GM12874 (cell line): ENCODE results near the gene MTF2.

Source experiments
- TF ChIP-seq, protein P1 (sequence below): IDR thresholded peaks from 2 replicates; pipeline ENCODE4 v1.5.1; 2011; ENCODE audit warnings: low read depth, mild to moderate bottlenecking, control low read depth, low read length, moderate library complexity; ENCODE audit not compliant: insufficient read depth

Gene MTF2

DNA sequence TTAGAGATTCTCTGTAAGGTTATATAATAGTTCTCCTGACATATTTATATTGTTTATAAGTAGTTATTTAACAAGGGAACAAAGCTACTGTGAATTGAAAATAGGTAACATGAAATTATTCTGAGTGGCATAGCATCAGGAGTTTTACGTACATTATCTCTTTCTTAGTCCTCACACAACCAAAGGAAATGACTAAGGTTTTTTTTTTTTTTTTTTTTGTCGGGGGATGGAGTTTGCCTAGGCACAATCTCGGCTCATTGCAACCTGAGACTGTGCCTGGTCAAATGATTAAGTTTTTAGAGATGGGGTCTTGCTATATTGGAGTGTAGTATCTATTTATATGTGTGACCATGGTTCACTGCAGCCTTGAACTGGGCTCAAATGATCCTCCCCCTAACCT is 76.3 kb downstream of the MTF2 start:
- TF ChIP-seq, protein P1, sequence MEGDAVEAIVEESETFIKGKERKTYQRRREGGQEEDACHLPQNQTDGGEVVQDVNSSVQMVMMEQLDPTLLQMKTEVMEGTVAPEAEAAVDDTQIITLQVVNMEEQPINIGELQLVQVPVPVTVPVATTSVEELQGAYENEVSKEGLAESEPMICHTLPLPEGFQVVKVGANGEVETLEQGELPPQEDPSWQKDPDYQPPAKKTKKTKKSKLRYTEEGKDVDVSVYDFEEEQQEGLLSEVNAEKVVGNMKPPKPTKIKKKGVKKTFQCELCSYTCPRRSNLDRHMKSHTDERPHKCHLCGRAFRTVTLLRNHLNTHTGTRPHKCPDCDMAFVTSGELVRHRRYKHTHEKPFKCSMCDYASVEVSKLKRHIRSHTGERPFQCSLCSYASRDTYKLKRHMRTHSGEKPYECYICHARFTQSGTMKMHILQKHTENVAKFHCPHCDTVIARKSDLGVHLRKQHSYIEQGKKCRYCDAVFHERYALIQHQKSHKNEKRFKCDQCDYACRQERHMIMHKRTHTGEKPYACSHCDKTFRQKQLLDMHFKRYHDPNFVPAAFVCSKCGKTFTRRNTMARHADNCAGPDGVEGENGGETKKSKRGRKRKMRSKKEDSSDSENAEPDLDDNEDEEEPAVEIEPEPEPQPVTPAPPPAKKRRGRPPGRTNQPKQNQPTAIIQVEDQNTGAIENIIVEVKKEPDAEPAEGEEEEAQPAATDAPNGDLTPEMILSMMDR: no peak

DNA sequence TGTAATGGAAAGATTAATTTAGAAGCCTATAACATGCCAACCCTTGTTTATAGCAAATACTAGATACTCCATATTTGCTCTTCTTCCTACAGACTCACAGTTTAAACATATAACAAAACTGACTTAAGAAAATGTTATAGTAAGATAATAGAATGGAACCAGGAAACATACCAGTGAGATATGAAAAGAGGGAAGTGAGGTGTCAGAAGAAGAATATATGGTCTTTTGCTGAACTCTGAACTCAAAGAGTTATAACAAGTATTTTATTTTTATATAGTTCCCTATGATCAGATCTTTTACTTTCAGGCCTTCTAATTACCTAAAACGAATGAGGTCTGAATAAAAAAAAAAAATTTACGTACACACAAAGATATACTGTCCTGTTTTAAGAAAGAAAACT is 80.3 kb downstream of the MTF2 start:
- TF ChIP-seq, protein P1: no peak

DNA sequence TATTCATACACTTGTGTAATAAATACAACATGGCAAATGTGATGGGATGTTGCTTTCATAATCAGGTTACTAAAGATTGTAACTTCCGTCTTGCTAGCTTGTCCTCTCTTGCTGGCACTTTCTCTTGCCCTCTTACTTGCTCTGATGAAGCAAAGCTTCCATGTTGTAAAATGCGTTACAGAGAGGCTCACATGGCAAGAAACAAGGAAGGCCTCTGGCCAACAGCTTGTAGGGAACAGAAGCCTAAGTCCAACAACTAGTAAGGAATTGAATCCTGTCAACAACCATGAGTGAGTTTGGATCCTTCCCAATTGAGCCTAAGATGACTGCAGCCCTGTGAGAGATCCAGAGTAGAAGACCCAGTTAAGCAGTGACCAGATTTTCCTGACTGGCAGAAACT is 85.7 kb downstream of the MTF2 start:
- TF ChIP-seq, protein P1: no peak

DNA sequence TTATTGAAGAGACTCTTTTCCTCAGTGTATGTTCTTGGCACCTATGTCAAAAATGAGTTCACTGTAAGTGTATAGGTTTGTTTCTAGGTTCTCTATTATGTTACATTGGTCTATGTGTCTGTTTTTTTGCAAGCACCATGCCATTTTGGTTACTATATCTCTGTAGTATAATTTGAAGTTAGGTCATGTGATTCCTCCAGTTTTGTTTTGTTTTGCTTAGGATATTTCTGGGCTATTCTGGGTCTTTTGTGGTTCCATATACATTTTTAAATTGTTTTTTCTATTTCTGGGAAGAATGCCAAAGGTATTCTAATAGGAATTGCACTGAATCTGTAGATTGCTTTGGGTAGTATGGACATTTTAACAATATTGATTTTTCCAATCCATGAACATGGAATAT is 87.9 kb downstream of the MTF2 start:
- TF ChIP-seq, protein P1: no peak

DNA sequence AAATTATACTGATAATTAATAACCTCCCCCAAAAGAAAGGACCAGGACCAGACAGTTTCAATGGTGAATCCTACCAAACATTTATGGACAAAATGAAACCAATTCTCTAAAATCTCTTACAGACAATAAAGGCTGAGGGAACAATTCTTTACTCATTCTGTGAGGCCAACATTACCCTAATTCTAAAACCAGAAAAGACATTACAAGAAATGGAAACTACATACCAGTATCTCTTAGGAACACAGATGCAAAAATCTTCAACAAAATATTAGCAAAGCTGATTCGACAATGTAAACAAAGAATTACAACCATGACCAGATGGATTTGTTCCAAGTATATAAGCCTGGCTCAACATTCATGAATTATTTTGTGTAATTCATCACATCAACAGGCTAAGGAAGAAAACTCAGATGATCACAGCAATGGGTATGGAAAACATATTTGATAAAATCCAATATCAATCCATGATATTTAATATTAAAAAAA is 92.5 kb downstream of the MTF2 start:
- TF ChIP-seq, protein P1: no peak

DNA sequence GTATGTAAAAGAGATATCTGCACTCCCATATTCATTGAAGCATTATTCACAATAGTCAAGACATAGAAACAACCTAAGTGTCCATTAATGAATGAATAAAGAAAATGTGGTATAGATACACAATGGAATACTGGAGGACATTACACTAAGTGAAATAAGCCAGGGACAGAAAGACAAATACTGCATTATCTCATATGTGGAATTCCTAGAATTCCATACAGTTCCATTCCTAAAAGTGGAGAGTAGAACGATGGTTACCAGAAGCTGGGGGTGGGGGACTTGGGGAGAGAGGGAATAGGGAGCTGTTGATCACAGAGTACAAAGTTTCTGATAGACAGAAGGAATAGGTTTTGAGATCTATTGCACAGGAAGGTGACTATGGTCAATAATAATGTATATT is 93.7 kb downstream of the MTF2 start:
- TF ChIP-seq, protein P1: no peak

DNA sequence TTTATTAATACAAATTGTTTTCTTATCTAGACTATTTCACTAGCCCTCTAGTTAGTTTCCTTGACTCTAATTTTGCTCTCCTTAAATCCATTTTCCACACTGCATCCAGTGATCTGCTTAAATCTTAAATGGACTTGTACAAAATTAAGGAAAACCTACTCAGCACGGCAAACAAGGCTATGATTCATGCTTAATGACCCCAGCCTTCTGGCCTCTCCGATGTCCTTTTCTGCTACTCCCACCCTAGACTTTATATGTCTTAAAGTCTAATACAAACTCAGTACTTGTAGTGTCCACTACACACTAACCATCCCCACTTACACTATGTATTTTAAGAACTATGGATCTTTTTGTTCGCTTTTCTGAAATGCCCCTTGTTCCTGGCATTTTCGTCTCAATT is 98.9 kb downstream of the MTF2 start:
- TF ChIP-seq, protein P1: no peak

DNA sequence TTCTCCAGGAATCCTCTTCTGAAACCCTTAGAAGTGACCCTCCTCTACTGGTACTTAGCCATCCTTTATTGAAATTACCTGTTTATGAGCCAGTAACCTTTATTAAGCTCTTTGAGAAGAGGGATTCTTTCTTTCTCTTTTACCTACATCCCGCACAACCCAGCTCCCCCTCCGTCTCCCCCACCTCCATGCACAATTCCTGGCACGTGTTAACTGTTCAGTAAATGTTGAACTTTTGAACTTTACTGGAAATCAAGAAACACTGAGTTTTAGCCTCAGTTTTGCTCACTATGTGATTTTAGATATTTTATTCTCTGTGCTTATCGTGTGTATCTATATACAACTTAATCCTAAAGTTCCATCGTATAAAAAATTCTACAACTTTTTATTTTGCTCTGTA is 99.3 kb downstream of the MTF2 start:
- TF ChIP-seq, protein P1: no peak
